ENCODE data around the gene MBOAT2. TPM values are rescaled to one million over a fixed set of nuclear protein-coding genes. Genes with fewer than 3 reads are reported as not detected.

MBOAT2 gene
- total RNA-seq, 1 experiment from 2014 or later: 16.8 TPM

DNA sequence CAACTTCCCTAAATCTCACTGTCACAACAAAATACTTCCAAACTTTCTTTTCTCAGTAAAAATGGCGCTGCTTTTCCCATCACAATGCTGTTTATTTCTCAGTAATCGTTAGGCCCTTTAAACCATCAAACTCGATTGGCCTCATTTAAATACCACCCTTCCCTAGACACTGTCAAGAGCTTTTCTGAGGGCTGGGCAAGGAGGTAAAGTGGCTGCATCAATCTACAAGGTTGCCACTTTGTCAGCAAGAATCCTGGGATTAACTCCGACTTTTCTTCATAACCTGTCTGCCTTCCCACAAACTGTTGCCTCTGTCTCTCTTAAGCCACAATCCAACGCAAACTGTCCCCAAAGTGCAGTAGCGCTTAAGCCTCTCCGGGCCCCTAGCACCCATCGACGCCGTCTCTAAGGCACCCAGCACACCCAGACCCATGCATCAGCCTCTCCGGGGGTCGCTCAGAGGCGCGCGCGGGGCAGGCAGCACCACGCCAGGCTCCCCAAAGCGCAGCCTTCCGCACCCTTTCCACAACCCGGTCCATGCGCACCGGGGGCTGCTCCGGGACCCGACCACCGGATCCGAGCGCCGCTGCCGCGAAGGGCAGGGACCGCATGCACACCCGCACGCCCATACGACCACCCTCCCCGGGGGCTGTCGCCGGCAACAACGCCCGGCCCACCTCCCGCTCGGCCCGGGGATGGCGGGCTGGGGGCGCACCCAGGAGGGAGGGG, 683 bp downstream of the MBOAT2 start:
- H3K36me3 ChIP-seq (ENCODE audit: control insufficient read depth in 1 of 2, insufficient read depth in 2 of 2, low read length in 2 of 2): no peaks in the 10 kb centered on the region
- no peaks in the 10 kb centered on the region for H3K9me2 ChIP-seq (ENCODE audit: insufficient read depth)
- TF ChIP-seq ELF1 (IDR thresholded peaks at IDR 0.05; ENCODE audit: borderline replicate concordance, low read depth) (no peak), FOSL1 (IDR thresholded peaks at IDR 0.05; ENCODE audit: low read depth) (no peak), SRF (IDR thresholded peaks at IDR 0.05; ENCODE audit: low read depth) (no peak), CEBPB (IDR thresholded peaks at IDR 0.05; ENCODE audit: low read depth) (no peak), POLR2A (IDR thresholded peaks at IDR 0.05; ENCODE audit: borderline replicate concordance, extremely low read depth, insufficient read depth, insufficient read length) (no peak), SP1 (IDR thresholded peaks at IDR 0.05; ENCODE audit: low read depth) (no peak), ZNF274 (IDR thresholded peaks at IDR 0.05; ENCODE audit: low read depth, low read length) (no peak), EZH2 (IDR thresholded peaks at IDR 0.05) (no peak), CBX3 (IDR thresholded peaks at IDR 0.05; ENCODE audit: low read depth) (no peak), TCF7L2 (IDR thresholded peaks at IDR 0.05; ENCODE audit: borderline replicate concordance, extremely low read depth, insufficient read depth, insufficient read length) (no peak), POLR2AphosphoS5 (IDR thresholded peaks at IDR 0.05; ENCODE audit: low read depth, low read length) (no peak), EZH2phosphoT487 (IDR thresholded peaks at IDR 0.05; ENCODE audit: borderline replicate concordance) (no peak), JUND (IDR thresholded peaks at IDR 0.05) (no peak), YY1 (IDR thresholded peaks at IDR 0.05; ENCODE audit: extremely low read depth, insufficient replicate concordance, low read depth, low read length) (no peak), ZFX (IDR thresholded peaks at IDR 0.05) (no peak), EGR1 (IDR thresholded peaks at IDR 0.05; ENCODE audit: low read depth) (no peak)
- TF ChIP-seq, protein P1, sequence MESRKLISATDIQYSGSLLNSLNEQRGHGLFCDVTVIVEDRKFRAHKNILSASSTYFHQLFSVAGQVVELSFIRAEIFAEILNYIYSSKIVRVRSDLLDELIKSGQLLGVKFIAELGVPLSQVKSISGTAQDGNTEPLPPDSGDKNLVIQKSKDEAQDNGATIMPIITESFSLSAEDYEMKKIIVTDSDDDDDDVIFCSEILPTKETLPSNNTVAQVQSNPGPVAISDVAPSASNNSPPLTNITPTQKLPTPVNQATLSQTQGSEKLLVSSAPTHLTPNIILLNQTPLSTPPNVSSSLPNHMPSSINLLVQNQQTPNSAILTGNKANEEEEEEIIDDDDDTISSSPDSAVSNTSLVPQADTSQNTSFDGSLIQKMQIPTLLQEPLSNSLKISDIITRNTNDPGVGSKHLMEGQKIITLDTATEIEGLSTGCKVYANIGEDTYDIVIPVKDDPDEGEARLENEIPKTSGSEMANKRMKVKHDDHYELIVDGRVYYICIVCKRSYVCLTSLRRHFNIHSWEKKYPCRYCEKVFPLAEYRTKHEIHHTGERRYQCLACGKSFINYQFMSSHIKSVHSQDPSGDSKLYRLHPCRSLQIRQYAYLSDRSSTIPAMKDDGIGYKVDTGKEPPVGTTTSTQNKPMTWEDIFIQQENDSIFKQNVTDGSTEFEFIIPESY (IDR thresholded peaks at IDR 0.05; ENCODE audit: extremely low read depth, insufficient replicate concordance, low read length): no peak
- TF ChIP-seq, protein P2, sequence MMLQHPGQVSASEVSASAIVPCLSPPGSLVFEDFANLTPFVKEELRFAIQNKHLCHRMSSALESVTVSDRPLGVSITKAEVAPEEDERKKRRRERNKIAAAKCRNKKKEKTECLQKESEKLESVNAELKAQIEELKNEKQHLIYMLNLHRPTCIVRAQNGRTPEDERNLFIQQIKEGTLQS (IDR thresholded peaks at IDR 0.05): no peak
- TF ChIP-seq, protein P3, sequence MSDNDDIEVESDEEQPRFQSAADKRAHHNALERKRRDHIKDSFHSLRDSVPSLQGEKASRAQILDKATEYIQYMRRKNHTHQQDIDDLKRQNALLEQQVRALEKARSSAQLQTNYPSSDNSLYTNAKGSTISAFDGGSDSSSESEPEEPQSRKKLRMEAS (IDR thresholded peaks at IDR 0.05): no peak
- TF ChIP-seq, protein P4, sequence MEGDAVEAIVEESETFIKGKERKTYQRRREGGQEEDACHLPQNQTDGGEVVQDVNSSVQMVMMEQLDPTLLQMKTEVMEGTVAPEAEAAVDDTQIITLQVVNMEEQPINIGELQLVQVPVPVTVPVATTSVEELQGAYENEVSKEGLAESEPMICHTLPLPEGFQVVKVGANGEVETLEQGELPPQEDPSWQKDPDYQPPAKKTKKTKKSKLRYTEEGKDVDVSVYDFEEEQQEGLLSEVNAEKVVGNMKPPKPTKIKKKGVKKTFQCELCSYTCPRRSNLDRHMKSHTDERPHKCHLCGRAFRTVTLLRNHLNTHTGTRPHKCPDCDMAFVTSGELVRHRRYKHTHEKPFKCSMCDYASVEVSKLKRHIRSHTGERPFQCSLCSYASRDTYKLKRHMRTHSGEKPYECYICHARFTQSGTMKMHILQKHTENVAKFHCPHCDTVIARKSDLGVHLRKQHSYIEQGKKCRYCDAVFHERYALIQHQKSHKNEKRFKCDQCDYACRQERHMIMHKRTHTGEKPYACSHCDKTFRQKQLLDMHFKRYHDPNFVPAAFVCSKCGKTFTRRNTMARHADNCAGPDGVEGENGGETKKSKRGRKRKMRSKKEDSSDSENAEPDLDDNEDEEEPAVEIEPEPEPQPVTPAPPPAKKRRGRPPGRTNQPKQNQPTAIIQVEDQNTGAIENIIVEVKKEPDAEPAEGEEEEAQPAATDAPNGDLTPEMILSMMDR (IDR thresholded peaks at IDR 0.05 in 2 of 3, conservative IDR thresholded peaks at IDR 0.05 in 1 of 3; ENCODE audit: borderline replicate concordance in 1 of 3, insufficient read depth in 1 of 3, low read depth in 2 of 3, low read length in 2 of 3): no peak
- H3K27ac ChIP-seq (ENCODE audit: low read depth, low read length): no peak overlapping the region; the same call in 1 of the 2 replicates
- no peaks in the 10 kb centered on the region for H3K9me3 ChIP-seq (ENCODE audit: control insufficient read depth in 1 of 2, insufficient read depth in 1 of 2, low read depth in 1 of 2, low read length in 2 of 2)
- no TSS peak for BruUV-seq (replicated peaks)
- H3K79me2 ChIP-seq (ENCODE audit: insufficient read depth, low read length): peaks cover 15% of the 10 kb centered on the region
- ChIA-PET POLR2A (no interaction called here), CTCF (no interaction called here), RAD21 (ENCODE audit: low non-redundant PET in 1 of 2, low total read pairs in 2 of 2, uncharacterized antibody in 2 of 2, unreplicated experiment in 2 of 2) (no interaction called here)
- no peaks in the 10 kb centered on the region for H3K27me3 ChIP-seq (ENCODE audit: insufficient read depth, low read length)
- no peak overlapping the region for H2AFZ ChIP-seq (ENCODE audit: low read depth, low read length, poor library complexity, severe bottlenecking)
- ATAC-seq (no peak; the same call in 1 of the 2 replicates), DNase-seq (ENCODE audit: low read depth, low spot score) (no peak)
- H4K20me1 ChIP-seq (ENCODE audit: insufficient read depth): no peaks in the 10 kb centered on the region
- H3K4me1 ChIP-seq (ENCODE audit: control insufficient read depth in 1 of 2, insufficient read depth in 2 of 2, low read length in 2 of 2): peaks cover 18 to 45% of the 10 kb centered on the region in 2 experiments
- H3K9ac ChIP-seq (ENCODE audit: low read length): peak overlapping the region; percentile 46
- H3K4me2 ChIP-seq (ENCODE audit: low read length): peak overlapping the region; percentile 86
- intact Hi-C loops (cut with micrococcal nuclease): no loop called here
- H3K4me3 ChIP-seq (replicated peaks in 1 of 2; ENCODE audit: low read depth in 1 of 2, low read length in 2 of 2): peak overlapping the region; percentile 33 to 58

Measured in HCT116 (cell line).